IPS DF 19.7 (cell line): ENCODE measurements around the gene BAIAP2L1.
"Not testable (repeated sequence)": the region's sequence is repeated elsewhere in the genome, so short reads cannot be mapped to it uniquely, and the experiment has no call there.

Experiments
- DNase-seq: peaks from one replicate; pipeline ENCODE4 v3.0.0-alpha.2; 2013; ENCODE audit warnings: low read depth, low spot score

Gene BAIAP2L1

GRCh38 chr7:98398567-98399372, 2.1 kb downstream of the BAIAP2L1 start:
- DNase-seq = no peak

- DNase-seq = no peak
Observed at GRCh38 chr7:98396768-98397167, 4.1 kb downstream of the BAIAP2L1 start.

DNA sequence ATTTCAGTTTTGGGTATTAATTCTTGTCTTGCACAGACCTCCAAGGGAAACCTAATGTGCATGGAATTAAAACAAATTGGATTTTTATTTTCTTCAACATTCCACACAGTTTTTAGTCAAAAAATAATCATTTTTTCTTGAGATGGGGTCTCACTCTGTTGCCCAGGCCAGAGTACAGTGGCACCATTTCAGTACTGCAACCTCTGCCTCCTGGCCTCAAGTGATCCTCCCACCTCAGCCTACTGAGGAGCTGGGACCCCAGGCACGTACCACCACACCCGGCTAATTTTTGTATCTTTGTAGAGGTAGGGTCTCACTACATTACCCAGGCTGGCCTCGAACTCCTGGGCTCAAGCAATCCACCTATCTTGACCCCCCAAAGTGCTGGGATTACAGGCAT, 4.9 kb downstream of the BAIAP2L1 start:
- no peak for DNase-seq

GRCh38 chr7:98395481-98395880, 5.4 kb downstream of the BAIAP2L1 start:
- DNase-seq = no peak

DNA sequence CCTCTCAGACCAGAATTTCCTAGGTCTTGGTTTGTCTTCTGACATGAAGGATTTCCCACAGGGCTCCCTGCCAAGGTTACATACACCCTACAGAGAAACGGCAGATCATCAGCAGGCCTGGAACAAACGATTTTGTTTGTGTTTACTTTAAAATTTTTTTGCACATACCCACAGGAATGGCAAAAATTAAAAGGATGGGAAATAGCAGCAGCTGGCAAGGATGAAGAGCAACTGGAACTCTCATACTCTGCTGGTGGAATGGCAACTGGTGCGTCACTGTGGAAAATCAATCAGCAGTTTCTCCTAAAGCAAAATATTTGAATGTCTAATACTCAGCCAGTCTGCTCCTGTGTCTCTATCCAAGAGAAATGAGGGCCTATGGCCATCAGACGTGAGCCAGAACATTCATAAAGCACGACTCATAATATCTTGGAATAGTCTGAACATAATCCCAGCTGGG, 6.5 kb downstream of the BAIAP2L1 start:
- DNase-seq = no peak

- no peak for DNase-seq
Observed at GRCh38 chr7:98387544-98388226, 13.2 kb downstream of the BAIAP2L1 start.

GRCh38 chr7:98387131-98387530, 13.8 kb downstream of the BAIAP2L1 start:
- DNase-seq = no peak

- DNase-seq = not testable (repeated sequence)
Observed at GRCh38 chr7:98385532-98385931, 15.4 kb downstream of the BAIAP2L1 start.

- no peak for DNase-seq
Observed at GRCh38 chr7:98378210-98378819, 22.6 kb downstream of the BAIAP2L1 start.

DNA sequence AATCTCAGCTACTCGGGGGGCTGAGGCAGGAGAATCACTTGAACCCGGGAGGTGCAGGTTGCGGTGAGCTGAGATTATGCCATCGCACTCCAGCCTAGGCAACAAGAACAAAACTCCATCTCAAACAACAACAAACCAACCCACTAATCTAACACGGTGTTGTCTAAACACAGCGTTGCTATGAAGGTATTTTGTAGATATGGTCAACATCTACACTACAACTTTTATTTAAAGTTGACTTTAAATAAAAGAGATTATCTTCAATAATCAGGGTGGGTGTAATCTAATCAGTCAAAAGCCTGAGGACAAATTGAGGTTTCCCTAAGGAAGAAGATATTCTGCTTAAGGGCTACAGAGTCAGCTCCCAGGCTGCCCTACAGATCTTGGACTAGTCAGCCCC, 24.2 kb downstream of the BAIAP2L1 start:
- no peak for DNase-seq

DNA sequence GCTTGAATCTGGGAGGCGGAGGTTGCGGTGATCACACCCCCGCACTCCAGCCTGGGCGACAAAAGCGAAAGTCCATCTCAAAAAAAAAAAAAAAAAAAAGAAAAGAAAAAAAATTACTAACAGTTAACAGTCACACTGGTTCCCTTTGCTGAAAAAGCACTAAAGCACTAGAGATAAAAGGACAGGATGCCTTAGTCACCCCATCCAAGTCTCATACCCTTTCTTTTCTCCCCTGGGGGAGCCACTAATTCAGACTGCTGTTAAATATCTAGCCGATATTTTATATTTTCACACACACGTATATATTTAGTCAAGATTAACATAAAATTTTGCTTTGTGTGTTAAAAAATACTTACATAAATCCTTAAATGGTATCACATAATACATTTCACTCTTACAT, 25.2 kb downstream of the BAIAP2L1 start:
- no peak for DNase-seq

- no peak for DNase-seq
Observed at GRCh38 chr7:98374285-98374680, 26.6 kb downstream of the BAIAP2L1 start.

DNA sequence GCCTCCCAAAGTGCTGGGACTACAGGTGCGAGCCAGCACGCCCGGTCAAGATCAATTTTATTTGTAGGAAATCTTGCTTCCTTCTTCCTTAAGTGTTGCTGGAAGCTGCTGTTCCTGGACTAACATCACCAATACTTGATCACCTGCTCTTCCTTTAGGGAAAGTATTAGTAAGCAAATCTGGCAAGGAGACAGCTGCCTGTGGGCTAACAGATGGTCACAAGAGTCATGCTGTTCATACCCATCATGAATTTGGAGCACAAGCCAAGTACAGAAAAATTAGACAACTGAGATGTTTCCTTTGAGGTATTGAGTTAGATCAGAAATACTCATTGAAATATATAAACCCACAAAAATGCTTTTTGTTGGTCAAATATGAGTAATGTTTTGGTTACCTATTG, 27.9 kb downstream of the BAIAP2L1 start:
- DNase-seq = no peak

GRCh38 chr7:98369726-98370125, 31.2 kb downstream of the BAIAP2L1 start:
- DNase-seq = no peak

DNA sequence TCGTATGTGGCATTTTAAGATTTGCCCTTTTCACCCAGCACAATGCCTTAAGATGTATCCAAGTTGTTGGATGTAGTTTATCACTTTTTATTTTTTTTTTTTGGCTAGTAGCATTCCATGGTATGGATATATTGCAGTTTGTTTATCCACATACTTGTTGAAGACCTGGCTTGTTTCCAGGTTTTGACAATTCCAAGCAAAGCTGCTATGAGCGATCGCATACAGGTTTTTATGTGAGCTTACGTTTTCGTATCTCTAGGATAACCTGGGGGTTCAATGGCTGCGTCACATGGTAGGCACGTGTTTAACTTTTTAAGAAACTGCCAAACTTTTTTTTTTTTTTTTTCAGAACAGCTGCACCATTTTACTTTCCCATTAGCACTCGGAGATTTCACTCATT, 32.2 kb downstream of the BAIAP2L1 start:
- DNase-seq = no peak

DNA sequence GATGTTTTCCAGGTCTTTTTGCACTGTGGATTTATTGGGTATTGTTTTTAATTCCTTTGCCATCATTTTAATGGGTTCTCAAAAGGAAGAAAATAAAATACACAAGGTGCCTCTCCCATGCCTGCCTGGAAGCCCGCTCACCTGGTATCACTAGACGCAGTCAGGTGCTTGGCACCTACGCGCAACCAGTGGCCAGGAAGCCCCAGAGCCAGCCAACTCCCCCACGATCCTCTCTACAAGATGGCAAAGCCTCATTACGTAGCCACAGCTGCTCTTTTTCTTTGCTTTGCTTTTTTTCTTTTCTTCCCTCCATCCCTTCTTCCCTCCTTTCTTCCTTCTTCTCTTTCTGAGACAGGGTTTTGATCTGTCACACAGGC, 34.3 kb downstream of the BAIAP2L1 start:
- DNase-seq = no peak

DNA sequence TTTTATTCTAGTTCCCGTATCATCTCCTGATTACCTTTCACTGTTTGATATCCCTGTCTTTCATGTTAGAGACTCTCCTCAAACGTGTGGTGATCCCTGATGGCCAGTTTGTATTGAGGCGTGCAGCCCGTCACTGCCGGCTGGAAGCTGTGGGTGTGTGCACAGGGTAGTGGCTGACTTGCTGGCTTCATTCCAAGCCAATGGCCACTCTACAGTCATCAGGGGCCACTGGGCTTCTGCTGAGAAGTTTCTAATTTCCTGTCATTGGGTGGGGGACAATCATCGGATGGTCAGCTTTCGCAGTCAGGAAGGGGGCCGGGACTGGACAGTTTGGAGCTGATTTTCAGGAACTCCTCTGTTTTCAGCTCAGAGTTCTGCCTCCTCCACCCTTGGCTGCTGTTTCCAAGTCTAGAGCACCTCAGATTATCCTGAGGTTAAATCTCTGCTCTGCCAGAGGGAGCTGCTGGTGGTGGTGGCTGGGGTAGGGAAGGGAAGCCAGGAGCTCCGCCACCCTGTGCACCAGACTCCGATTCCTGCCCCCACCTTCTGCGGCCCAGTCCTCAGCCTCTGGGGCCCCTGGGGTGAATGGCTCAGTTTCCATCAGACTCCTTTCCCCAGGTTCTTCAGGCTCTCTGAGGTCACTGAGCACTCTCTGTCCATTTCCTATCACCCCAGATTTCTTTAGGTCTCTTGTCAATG, 34.9 kb downstream of the BAIAP2L1 start:
- no peak for DNase-seq

- no peak for DNase-seq
Observed at GRCh38 chr7:98364220-98364619, 36.7 kb downstream of the BAIAP2L1 start.

DNA sequence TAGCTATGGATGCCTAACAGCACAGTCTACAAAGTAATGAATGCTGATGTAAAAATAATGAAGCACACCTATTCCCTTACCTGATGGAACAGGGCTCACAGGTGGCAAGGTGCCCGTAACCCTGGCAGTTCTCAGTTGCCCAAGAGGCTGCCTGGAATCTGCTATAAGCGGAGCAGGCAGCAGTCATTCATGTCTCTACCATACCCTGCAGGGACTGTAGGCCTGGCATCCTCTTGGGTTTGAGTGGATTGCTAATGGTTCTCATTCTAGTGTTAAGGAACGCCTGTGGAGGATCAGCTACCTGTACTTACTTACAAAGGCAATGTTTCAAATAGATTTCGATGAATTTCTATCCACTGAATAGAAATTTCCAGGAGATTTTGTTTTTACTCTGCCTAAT, 38.4 kb downstream of the BAIAP2L1 start:
- peak; percentile 63 for DNase-seq

- peak; percentile 60 for DNase-seq
Observed at GRCh38 chr7:98360221-98361130, 40.4 kb downstream of the BAIAP2L1 start.

DNA sequence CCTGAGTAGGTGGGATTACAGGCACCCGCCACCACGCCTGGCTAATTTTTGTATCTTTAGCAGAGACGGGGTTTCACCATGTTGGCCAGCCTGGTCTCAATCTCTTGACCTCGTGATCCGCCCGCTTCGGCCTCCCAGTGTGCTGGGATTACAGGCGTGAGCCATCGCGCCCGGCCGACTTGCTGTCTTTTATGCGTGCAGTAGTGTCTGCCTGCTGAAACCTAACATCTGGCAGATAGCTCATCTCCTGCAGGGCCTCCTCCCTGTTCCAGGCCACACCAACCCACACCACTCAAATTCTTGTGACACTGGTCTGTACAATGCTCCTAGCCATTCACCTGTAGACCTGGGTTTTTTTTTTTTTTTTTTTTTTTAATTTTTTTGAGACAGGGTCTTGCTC, 41.5 kb downstream of the BAIAP2L1 start:
- DNase-seq = no peak
